GM18505 (cell line): ENCODE data around the gene CDC42BPA.
"Not testable (repeated sequence)": the region's sequence is repeated elsewhere in the genome, so short reads cannot be mapped to it uniquely, and the experiment has no call there.

Experiments used
- ATAC-seq: cut with Tn5 transposase; IDR thresholded peaks from one replicate; pipeline ENCODE4 v1.9.1; 2021; ENCODE audit not compliant: unreplicated experiment
- POLR2A ChIP-seq: IDR thresholded peaks from 4 replicates; pipeline ENCODE4 v1.6.1; 2011; ENCODE audit warnings: borderline replicate concordance; ENCODE audit not compliant: insufficient read depth, insufficient read length; ENCODE audit errors: extremely low read depth

The CDC42BPA gene, protein sequence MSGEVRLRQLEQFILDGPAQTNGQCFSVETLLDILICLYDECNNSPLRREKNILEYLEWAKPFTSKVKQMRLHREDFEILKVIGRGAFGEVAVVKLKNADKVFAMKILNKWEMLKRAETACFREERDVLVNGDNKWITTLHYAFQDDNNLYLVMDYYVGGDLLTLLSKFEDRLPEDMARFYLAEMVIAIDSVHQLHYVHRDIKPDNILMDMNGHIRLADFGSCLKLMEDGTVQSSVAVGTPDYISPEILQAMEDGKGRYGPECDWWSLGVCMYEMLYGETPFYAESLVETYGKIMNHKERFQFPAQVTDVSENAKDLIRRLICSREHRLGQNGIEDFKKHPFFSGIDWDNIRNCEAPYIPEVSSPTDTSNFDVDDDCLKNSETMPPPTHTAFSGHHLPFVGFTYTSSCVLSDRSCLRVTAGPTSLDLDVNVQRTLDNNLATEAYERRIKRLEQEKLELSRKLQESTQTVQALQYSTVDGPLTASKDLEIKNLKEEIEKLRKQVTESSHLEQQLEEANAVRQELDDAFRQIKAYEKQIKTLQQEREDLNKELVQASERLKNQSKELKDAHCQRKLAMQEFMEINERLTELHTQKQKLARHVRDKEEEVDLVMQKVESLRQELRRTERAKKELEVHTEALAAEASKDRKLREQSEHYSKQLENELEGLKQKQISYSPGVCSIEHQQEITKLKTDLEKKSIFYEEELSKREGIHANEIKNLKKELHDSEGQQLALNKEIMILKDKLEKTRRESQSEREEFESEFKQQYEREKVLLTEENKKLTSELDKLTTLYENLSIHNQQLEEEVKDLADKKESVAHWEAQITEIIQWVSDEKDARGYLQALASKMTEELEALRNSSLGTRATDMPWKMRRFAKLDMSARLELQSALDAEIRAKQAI (N-terminal part only)

DNA sequence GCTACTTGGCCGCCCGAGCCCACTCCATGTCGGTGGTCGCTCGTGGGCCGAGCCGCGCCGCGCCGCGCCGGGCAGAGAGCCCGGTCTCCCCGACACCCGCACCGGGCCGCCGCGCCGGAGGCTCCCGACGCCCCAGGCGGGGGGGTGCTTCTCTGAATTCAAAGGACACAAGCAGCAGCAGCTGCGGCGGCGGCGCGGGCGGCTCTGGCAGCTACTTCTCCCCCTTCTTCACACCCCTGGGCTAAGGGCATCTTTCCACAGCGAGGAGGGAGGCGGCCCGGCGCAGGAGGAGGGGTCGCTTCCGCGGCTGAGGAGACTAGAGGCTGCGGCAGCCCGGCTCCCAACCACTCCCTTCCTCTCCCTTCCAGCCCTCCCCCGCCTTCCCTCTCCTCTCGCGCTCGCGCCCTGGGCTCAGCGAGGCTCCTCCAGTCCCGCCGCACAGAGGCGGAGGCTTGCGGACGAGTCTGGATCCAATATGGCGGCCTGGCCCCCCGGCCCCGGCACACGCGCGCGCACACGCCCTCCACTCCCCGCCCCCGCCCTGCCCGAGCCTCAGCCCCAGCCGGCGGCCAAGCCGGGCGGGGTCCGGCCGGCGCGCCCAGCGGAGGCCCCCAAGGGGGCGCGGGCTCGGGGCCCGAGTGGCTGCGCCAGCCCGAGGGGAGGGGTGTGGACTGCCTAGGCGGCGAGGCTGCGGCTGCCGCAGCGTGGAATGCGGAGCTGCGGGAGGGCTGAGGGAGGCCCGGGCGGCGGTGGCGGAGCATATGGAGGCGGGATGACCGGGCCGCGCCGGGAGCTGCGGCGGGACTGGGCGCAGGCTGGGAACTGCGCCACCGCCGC, at the start of gene CDC42BPA:
Gene CDC42BPA (minus strand): TSS at position 477 of the 837 bp plus-strand sequence. CDS start 1,310 bp downstream, outside the sequence.
- peak; percentile 46 for ATAC-seq
- TF ChIP-seq POLR2A: no peak

DNA sequence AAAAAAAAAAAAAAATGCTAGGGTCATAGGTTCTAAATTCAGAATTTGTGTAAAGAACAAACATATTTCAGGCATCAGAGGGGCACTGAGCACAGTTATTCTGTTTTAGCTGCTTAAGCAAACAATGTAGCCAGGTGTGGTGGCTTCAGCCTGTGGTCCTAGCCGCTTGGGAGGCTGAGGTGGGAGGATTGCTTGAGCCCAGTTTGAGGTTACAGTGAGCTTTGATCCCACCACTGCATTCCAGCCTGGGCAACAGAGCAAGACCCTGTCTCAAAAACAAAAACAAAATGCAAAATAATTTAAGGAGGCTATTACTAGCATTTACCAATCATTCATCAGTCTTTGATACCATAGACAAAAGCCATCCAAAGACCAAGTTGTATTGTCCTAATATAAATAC, 49.7 kb upstream of the CDC42BPA start:
- no peak for TF ChIP-seq POLR2A
- ATAC-seq: no peak

DNA sequence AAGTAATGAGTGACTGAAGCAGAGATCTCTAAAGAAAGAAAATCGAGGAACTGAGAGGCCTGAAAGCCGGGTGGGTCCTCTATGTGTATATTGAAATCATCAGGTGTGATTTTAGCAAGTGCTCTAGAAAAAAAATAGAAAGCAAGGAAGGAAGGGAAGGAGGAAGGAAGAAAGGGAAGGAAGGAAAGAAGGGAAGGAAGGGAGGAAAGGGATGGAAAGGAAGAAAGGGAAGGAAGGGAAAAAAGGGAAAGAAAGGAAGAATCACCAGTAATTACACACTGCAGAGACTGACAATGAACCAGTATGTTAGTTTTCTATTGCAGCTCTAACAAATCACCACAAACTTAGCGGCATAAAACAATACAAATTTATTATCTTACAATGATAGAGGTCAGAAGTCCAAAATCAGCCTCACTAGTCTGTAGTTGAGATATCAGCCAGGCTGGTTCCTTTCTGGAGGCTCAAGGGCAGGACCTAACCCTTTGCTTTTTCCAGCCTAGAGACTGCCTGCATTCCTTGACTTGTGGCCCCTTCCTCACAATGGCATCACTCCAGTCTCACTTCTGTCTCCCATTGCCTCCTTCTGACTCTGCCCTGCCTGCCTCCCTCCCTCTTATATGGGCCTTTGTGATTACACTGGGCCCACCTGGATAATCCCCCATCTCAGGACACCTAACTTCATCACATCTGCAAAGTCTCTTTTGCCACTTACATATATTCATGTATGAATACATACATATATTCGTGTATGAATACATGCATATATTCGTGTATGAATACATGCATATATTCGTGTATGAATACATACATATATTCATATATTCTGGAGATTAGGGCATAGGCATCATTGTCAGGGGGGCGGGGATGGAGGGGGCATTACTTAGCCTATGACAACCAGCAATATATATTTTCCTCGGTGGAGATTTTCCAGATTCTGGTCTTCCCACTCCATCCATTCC, 47.5 kb upstream of the CDC42BPA start:
- no peak for ATAC-seq
- TF ChIP-seq POLR2A: no peak

DNA sequence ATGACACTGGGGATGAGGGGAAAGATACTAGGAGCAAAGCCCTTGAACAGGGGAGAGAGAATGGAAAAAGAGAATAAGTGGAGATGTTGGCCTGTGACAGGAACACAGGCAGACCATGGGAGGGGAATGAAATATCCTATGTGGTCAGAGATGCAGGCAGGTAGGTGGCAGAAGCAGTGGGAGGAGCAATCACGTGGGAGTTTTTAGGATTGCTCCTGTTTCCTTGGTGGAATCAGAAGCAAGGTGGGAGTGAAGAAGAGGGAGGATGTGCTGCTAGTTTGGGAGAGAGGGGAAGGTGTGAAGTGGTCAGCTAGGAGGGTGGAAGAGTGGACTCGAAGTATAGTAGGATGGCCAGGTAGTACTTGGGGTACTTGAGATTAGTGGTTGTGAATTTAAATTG, 46.4 kb upstream of the CDC42BPA start:
- no peak for ATAC-seq
- no peak for TF ChIP-seq POLR2A

DNA sequence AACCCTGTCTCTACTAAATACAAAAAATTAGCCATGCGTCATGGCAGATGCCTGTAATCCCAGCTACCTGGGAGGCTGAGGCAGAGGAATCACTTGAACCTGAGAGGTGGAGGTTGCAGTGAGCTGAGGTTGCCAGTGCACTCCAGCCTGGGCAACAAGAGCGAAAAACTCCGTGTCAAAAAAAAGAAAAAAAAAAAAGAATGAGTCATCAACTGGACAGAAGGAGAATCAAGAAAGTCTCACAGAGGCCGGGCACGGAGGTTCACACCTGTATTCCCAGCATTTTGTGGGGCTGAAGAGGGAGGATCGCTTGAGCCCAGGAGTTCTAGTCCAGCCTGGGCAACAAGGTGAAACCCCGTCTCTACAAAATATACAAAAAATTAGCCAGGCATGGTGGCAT, 45.5 kb upstream of the CDC42BPA start:
- ATAC-seq: no peak
- no peak for TF ChIP-seq POLR2A

DNA sequence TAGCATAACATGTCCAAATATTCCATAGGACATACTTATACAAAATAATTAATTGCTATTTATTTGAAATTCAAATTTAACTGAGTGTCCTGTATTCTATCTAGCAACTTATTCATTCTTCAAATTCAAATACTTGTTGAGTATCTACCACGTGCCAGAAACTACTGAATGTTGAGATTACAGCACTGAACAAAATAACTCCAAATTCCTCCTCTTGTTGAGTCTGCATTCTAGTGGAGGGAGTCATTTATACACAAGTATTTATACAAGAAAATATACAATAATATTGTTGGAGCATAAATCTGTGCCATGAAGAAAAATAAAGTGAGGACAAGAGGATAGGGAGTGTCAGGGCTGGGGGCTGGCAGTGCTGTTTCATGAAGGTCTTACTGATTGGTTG, 43.7 kb upstream of the CDC42BPA start:
- no peak for TF ChIP-seq POLR2A
- no peak for ATAC-seq

DNA sequence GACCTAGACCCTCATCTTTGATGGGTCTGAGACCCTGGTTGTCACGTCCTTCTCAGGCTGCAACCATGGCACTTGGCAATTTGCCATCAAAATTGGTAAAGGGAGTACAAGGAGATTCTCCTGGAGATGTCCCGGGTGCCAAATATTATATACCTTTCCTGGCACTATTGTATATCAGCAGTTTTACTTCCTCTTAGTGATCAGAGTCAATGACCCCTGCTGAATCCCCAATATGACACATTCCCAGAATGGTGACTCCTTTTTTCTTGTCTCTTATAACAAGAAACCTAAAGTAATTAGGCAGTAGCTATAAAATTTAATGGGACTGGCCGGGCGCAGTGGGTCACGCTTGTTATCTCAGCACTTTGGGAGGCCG, 39.6 kb upstream of the CDC42BPA start:
- ATAC-seq: no peak
- TF ChIP-seq POLR2A: no peak

DNA sequence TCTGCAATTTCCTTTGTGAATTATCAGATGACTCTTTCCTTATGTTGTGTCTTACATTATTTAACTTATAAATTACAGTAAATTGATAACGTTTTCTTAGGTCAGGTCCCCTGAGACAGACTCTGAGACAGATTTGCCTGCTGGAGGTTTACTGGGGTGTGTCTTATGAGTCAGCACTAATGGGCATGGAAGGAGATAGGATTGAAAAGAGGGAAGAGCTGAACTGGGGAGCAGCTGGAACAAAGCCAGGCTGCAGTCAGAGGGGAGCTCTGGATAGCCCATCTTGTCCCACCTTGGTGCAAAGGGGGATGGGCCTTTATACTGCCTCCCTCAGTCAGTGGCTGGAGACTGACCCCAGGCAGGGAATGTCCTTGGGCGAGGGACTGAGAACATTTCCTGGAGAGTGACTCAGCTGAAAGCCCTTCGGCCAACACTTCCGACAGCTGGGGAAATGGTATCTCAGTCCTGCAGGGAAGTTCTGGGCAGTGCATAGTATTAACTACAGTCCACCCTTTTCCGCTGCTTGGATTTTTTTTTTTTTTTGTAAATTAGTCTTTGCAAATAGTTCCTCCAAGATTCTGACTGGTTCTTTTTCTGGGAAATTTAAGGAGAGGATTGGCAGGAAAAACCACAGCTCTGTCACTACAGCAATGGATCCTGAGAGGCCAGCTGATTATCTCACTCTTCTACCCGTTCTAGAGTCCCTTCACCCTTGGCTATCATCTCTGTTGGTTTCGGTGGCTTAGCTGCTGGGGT, 39.1 kb upstream of the CDC42BPA start:
- no peak for ATAC-seq

DNA sequence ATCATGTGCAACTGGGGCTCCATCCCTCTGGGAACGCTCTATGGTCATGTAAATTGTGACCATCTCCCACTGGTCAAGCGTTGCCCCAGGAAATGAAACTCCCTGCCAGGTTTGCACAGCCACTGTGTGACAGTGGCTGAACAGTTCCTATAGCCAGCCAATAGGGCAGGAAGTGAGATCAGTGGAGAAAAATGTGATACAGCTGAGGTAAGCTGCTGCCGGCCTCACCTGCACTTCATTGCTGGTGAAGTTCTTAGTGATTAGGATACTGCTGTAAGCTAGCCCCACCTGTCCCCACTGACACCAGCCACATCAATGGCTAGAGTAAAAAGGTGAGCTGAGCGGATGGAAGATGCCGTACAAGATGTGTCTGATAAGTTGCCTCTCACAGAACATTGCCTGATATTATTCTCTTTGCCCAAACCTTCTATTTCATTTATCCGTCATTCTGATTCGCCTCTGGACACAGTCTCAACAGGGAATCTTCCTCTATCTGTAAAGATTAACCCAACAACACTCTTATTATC, 38.4 kb upstream of the CDC42BPA start:
- ATAC-seq: no peak
- no peak for TF ChIP-seq POLR2A

More for the DNA sequence above, 39.1 kb upstream of the CDC42BPA start:
- no peak for TF ChIP-seq POLR2A

DNA sequence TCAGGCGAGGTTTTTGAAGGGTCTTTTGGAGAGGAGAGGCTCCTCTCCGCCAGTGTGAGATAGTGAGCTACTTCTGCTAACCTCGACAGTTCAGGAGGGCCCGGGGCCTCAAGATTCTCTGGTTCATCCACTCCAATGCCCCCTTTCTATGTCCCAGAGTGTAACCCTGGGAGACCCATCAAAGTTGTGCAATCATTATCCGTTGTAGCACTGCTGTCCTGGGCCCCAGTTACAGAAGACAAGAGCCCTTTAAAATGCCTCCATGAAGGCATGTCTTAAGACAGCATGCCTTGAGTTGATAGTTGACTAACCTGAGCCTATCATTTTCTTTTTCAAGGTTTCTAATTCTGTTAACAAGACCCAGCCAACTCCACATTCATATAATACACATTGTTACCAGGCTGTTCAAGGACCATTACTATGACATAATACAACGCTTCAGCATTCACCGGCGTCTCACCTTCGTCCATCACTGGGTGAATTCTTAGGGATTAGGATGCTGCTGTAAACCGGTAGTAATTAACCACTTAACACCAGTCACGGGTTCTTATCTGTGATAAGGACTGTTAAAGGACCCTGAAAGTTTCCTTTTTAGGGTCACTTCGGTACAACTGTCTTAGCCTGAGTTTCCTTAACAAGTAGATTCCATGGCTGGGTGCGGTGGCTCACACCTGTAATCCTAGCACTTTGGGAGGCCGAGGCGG, 37.4 kb upstream of the CDC42BPA start:
- TF ChIP-seq POLR2A: no peak
- ATAC-seq: no peak

DNA sequence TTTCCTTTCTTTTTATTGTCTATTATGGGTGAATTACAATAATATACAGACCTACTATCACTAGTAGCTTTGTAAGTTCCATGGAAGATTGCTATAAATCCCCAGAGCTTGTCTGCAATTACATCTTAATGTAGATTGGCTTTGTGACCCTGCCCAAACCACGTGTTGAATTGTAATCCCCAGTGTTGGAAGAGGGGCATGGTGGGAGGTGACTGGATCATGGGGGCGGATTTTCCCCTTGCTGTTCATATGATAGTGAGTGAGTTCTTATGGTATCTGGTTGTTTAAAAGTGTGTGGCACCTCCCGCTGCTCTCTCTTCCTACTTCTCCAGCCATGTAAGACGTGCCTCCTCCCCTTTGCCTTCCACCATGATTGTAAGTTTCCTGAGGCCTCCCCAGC, 34.9 kb upstream of the CDC42BPA start:
- ATAC-seq: no peak
- TF ChIP-seq POLR2A: no peak

DNA sequence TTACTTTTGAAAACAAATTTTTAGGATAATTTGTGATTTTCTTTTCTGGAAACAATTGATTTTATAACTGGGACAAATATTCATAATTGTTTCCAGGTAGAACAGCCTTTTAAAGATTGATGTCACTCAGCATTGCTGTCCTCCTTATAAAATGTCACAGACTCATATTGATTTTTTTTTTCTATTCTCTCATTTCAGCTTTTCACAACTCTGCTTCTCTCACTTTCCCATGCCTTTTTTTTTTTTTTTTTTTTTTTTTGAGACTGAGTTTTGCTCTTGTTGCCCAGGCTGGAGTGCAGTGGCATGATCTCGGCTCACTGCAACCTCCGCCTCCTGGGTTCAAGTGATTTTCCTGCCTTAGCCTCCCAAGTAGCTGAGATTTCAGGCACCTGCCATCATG, 33.9 kb upstream of the CDC42BPA start:
- ATAC-seq: not testable (repeated sequence)
